ENCODE results near the gene CREG2.
A peak's percentile ranks its signal among the peaks of the same experiment; 100 is the strongest.

GRCh38 chr2:101308432-101309210, 78.7 kb downstream of the CREG2 start, which contains the start of gene RNF149:
- TF ChIP-seq POLR2A (IDR thresholded peaks at IDR 0.05; ENCODE audit: low read depth, low read length) (peak; percentile 41; the same call in 1 of the 2 replicates), POLR2AphosphoS5 (IDR thresholded peaks at IDR 0.05; ENCODE audit: low read depth, low read length) (no peak)

Measured in GM12891 (cell line).